ENCODE data around the gene CPM. TPM values are rescaled to one million over a fixed set of nuclear protein-coding genes. Genes with fewer than 3 reads are reported as not detected.
A peak's percentile ranks its signal among the peaks of the same experiment; 100 is the strongest.

Gene CPM
- polyA plus RNA-seq, 1 experiment = 5.8 TPM

- Histone ChIP-seq H3K4me3 (ENCODE audit: low read depth, low read length) (no peak overlapping the region), H3K36me3 (ENCODE audit: control insufficient read depth, insufficient read depth, low read length) (no peaks in the 10 kb centered on the region), H3K27me3 (ENCODE audit: control insufficient read depth, insufficient read depth, low read length) (no peaks in the 10 kb centered on the region)
- ChIA-PET POLR2A (no interaction called here), CTCF (interaction anchor here (0.6 to 1.1 kb wide), 4 partner anchors 13 to 168 kb away, joined by 3 to 6 read pairs (median 3); no protein-coding TSS in a partner anchor)
- no peak for TF ChIP-seq CTCF (IDR thresholded peaks at IDR 0.05; ENCODE audit: insufficient read depth, low read depth, low read length)
- no peak for DNase-seq (ENCODE audit: low read depth)
Observed at GRCh38 chr12:68901551-68901950, 31.4 kb downstream of the CPM start.

- no peak for TF ChIP-seq CTCF (IDR thresholded peaks at IDR 0.05; ENCODE audit: insufficient read depth, low read depth, low read length)
- CTCF ChIA-PET = interaction anchor here (0.9 to 1.1 kb wide), 2 partner anchors 13 to 169 kb away, joined by 3 to 6 read pairs; no protein-coding TSS in a partner anchor
- POLR2A ChIA-PET = no interaction called here
- no peak overlapping the region for H3K4me3 ChIP-seq (ENCODE audit: low read depth, low read length)
- no peak for DNase-seq (ENCODE audit: low read depth)
- no peaks in the 10 kb centered on the region for H3K36me3 ChIP-seq (ENCODE audit: control insufficient read depth, insufficient read depth, low read length)
- H3K27me3 ChIP-seq (ENCODE audit: control insufficient read depth, insufficient read depth, low read length) = no peaks in the 10 kb centered on the region
Observed at GRCh38 chr12:68901145-68901544, 31.8 kb downstream of the CPM start.

GRCh38 chr12:68900241-68900640, 32.7 kb downstream of the CPM start:
- no peak for TF ChIP-seq CTCF (IDR thresholded peaks at IDR 0.05; ENCODE audit: insufficient read depth, low read depth, low read length)
- DNase-seq (ENCODE audit: low read depth) = no peak
- H3K27me3 ChIP-seq (ENCODE audit: control insufficient read depth, insufficient read depth, low read length) = no peaks in the 10 kb centered on the region
- no peaks in the 10 kb centered on the region for H3K36me3 ChIP-seq (ENCODE audit: control insufficient read depth, insufficient read depth, low read length)
- CTCF ChIA-PET = interaction anchor here (0.9 to 1.5 kb wide), 3 partner anchors 10 to 170 kb away, joined by 3 read pairs; no protein-coding TSS in a partner anchor
- no peak overlapping the region for H3K4me3 ChIP-seq (ENCODE audit: low read depth, low read length)
- POLR2A ChIA-PET = no interaction called here

- no peaks in the 10 kb centered on the region for H3K27me3 ChIP-seq (ENCODE audit: control insufficient read depth, insufficient read depth, low read length)
- H3K36me3 ChIP-seq (ENCODE audit: control insufficient read depth, insufficient read depth, low read length) = no peaks in the 10 kb centered on the region
- peak; percentile 77 for TF ChIP-seq CTCF (IDR thresholded peaks at IDR 0.05; ENCODE audit: insufficient read depth, low read depth, low read length)
- DNase-seq (ENCODE audit: low read depth) = peak; percentile 74
- no peak overlapping the region for H3K4me3 ChIP-seq (ENCODE audit: low read depth, low read length)
- CTCF ChIA-PET = interaction anchor here (0.6 to 1.5 kb wide), 5 partner anchors 11 to 171 kb away, joined by 3 to 4 read pairs (median 3); no protein-coding TSS in a partner anchor
- POLR2A ChIA-PET = no interaction called here
Observed at GRCh38 chr12:68899251-68899771, 33.7 kb downstream of the CPM start.

GRCh38 chr12:68896881-68897540, 36.0 kb downstream of the CPM start:
- TF ChIP-seq CTCF (IDR thresholded peaks at IDR 0.05; ENCODE audit: insufficient read depth, low read depth, low read length) = no peak
- DNase-seq (ENCODE audit: low read depth) = no peak
- ChIA-PET CTCF (interaction anchor here (0.5 to 1.2 kb wide), 3 partner anchors 9 to 172 kb away, joined by 3 read pairs; partner anchors contain the start of gene MDM2), POLR2A (no interaction called here)
- H3K36me3 ChIP-seq (ENCODE audit: control insufficient read depth, insufficient read depth, low read length) = no peaks in the 10 kb centered on the region
- H3K27me3 ChIP-seq (ENCODE audit: control insufficient read depth, insufficient read depth, low read length) = no peaks in the 10 kb centered on the region
- H3K4me3 ChIP-seq (ENCODE audit: low read depth, low read length) = no peak overlapping the region
